GM18526 (cell line): ENCODE results near the gene CTIF.

ENCODE experiments used
- POLR2A ChIP-seq: IDR thresholded peaks from 3 replicates; pipeline ENCODE4 v1.6.1; 2011; ENCODE audit not compliant: insufficient read length; ENCODE audit errors: extremely low read depth

CTIF gene

GRCh38 chr18:48673853-48674721 is 135.3 kb downstream of the CTIF start:
- no peak for TF ChIP-seq POLR2A

- no peak for TF ChIP-seq POLR2A
Measured at GRCh38 chr18:48674758-48675351, 136.0 kb downstream of the CTIF start.

DNA sequence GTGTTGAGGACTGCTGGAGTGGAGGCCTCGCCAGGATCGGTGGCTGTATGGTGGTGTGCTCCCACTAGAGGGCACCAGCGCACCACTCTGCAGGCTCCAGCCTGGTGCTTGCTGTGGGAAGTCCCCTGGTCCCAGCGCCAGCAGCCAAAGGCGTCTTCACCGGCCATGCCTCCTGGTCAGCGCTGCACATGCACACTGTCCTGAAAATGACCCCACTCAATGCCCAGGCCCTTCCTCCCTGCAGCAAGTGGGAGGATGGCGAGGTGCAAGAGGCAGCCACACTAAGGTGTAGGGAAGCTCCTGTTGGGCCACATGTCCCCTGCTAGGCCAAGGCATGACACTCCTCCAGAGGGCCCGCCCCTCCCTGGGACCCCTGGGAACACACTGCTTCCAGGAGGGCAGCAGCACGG is 136.5 kb downstream of the CTIF start:
- TF ChIP-seq POLR2A = no peak

DNA sequence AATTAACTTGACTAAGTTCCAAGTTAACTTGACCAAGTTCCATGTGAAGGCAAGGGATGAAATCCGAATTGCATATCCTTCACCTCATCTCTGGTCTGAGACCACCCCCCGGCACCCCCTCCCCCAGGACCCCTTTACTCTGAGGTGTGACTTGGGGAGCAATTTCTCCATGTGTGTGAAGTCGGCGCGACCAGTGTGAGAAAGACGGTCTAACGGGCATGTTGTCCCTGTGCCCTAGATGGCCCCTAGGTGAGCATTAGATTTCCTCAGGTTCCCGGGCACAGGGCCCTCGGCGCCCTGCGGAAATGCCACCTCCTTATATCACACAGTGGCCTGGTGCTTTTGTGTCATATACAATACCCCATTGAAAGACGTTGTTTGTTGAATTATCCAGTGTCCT is 137.1 kb downstream of the CTIF start:
- no peak for TF ChIP-seq POLR2A

DNA sequence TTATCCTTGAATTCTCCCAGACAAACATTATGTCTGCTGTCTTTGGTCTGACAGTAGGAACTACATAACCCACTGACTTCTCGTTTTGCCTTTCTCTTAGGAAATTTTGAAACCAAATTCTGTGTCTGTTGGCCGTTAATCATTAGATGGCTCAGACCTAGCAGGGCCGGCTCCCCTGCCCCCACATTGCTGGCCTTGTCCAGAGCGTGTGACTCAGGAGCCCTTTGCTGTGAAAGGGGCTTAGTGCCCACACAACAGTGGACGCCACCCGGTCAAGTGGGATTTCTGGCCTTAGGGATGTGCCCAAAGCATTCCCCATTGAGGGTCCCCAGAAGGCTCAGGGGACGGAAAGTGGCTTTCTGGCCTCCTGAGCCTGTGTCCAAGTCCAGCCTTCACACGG is 137.5 kb downstream of the CTIF start:
- TF ChIP-seq POLR2A = no peak

- no peak for TF ChIP-seq POLR2A
Measured at GRCh38 chr18:48676756-48677368, 138.0 kb downstream of the CTIF start.

DNA sequence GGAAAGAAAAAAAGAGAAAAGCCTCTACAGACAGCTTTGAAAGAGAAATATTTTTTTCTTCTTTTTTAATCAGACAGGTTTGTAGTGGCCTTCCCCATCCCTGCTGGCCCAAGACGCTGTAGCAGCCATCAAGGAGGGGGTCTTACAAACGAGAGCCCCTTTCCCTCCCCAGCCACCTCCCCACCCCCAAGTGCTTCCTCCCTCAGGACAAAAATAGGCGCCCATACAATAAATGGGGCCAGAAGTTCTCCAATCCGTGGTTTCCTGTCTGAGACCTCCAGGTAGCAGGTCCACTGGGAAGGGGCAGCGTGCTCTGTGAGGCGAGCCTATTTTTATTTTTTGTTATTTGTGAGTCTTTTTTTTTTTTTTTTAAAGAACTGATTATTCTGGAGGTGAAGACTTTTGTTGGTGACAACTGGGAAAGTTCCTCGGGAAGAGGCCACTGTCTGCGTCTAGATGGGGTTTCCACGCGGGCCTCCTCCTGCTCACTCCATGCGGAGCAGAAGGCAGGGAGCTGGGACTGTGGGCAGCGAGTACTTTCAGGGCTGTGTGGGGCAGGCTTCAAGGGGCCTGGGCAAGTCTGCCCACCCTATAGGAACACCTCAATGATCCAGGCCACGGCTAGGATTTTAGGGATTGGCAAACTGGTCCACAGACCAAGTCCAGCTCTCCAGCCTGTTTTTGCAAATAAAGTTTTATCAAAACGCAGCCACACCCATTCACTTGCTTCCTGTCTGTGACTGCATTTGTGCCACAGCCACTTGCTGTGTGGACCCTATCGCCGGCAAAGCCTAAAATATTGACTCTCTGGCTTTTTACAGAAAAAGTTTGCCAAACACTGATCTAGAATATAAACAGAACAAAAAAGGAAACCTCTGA is 139.6 kb downstream of the CTIF start:
- no peak for TF ChIP-seq POLR2A

DNA sequence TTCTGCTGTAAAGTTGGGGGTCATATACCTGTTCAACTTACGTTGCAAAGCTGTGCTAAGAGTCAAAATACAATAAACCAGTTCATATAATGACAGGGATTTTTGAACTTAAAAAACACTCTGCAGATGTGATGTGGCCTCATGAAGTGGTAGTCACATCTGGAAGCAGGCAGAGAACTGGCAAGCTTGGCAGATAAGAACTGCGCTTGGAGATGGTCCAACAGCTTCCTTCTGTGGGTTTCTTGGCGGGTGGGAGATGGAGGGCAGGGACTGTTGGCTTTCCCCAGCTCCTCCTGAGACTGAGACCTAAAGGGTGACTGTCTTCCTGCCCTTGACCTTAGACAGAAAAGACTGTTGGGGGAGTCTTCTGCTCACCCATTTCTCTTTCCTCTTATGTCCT is 140.4 kb downstream of the CTIF start:
- TF ChIP-seq POLR2A = no peak

GRCh38 chr18:48680339-48681250 is 141.8 kb downstream of the CTIF start:
- no peak for TF ChIP-seq POLR2A

GRCh38 chr18:48682768-48683167 is 143.9 kb downstream of the CTIF start:
- TF ChIP-seq POLR2A = no peak

- no peak for TF ChIP-seq POLR2A
Measured at GRCh38 chr18:48683197-48683596, 144.4 kb downstream of the CTIF start.

DNA sequence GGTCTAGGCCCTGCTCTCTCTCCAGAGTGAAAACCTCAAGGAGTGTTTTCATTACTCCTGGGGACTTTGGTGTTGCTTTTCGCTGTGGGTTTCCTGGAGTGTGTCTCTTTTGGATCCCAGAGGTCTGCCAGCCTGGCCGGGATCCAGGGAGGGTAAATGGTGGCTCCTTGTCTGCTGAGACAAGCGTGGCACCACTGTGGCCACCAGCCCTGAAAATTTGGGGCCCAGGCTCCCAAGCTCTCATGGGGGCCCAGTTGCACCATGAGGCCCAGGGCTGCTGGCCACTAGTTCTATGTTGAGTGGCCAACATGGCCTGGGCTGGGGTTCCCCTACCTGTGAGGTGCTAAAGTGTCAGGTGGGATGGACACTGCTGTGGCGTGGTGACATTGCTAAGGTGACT is 144.8 kb downstream of the CTIF start:
- TF ChIP-seq POLR2A = no peak

DNA sequence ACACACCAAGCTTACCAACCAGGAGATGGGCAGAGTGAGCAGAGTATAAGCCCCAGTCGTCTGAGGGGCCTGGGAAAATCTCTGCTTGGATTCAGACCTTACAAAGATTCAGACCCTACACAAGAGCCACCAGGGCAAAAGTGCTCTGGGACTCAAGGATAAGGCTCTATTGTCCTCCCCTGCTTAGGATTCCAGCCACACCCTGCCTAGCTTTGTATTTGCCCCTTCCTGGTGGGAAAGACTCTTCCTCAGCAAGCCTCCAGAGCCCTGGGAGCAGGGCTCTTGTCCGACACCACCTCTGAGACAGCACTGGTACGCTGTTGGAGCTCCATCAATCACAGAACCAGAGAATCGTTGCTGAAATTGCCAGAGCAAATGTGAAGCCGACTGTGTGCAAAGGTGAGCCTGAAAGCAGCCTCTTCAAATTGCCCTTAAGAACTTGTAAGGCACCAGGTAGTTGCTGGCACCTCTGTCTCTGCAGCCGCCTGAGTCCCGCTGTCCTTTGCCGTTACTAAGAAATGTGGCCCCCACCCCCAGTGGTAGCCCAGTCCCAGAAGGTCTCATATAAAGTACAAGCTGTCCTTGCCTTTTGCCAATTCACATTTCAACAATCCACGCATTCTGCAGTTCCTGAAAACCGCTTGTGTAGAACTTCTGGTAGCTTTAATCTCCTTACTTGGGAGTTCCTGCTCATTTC is 148.7 kb downstream of the CTIF start:
- no peak for TF ChIP-seq POLR2A

- TF ChIP-seq POLR2A = no peak
Measured at GRCh38 chr18:48688961-48689360, 150.1 kb downstream of the CTIF start.
